Hepatocyte (in vitro differentiated cells): ENCODE results near the gene DCUN1D1.

ENCODE experiments used
- CTCF ChIP-seq: fragments of 200-600 bp; sonication (generic); IDR thresholded peaks from 2 replicates; pipeline ENCODE4 v1.5.1; 2016; ENCODE audit warnings: antibody characterized with exemption, mild to moderate bottlenecking; ENCODE audit not compliant: poor library complexity
- EZH2phosphoT487 ChIP-seq: fragments of 200-600 bp; sonication (generic); IDR thresholded peaks from one replicate; pipeline ENCODE4 v1.6.1; 2018; ENCODE audit warnings: antibody characterized with exemption, mild to moderate bottlenecking, low read depth, moderate library complexity; ENCODE audit not compliant: unreplicated experiment, severe bottlenecking

DNA sequence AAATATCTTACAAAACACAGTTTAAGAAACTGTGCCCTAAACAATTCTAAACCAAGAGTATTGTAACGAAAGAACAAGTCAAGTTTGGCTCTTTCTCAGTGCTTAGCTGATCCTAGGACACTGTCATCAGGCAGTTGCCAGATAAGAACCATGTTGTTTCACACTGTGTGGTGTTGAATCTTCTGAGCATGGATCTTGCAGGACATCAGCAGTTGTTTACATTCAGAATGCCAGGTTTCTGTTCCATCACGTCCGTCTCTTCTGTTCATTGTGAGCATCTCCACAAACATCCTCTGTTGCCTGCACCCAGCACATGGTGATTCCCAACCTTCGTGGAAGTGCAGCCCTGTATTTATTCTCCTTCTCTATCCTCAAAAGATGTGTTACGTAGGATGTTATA is 67.9 kb downstream of the DCUN1D1 start:
- no peak for TF ChIP-seq CTCF
- no peak for TF ChIP-seq EZH2phosphoT487
